Measurements from ENCODE around the gene PLA2G1B.

PLA2G1B gene

DNA sequence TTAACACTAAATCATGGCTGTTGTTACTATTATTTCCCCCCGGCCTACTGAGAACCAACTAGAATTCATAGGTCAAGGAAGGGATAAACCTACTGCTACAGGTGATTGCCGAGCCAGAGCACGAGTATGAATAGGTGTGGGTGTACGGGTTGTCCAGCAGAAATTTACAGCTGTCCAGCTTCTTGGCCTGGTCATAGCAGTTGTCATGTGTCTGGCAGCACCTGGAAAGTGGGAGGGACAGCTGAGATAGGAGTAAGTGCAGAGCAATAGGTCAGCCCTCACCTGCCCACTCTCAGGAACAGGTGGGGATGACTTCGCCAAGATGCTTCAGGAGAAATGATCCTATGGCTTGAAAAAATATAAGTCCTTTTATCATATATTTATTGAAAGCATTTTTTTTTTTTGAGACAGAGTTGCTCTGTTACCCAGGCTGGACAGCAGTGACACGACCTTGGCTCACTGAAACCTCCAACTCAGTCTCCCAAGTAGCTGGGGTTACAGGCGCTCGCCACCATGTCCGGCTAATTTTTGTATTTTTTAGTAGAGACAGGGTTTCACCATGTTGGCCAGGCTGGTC, 2.6 kb downstream of the PLA2G1B start:
- DNase-seq (ENCODE audit: low spot score) = no peak

DNA sequence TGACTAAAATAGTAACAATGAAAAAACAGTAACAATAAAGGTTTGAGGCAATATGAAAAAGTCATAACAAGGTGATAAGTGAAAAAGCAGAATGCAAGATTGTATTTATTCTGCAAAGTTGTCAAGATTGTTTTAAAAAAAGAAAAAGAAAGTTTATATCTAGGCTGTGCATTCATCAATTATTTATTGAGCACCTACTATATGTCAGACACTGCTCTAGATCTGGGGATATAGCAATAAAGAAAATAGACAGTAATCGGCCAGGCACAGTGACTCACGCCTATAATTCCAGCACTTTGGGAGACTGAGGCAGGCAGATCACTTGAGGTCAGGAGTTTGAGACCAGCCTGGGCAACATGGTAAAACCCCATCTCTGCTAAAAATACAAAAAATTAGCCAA, 3.8 kb downstream of the PLA2G1B start:
- no peak for DNase-seq (ENCODE audit: low spot score)

DNA sequence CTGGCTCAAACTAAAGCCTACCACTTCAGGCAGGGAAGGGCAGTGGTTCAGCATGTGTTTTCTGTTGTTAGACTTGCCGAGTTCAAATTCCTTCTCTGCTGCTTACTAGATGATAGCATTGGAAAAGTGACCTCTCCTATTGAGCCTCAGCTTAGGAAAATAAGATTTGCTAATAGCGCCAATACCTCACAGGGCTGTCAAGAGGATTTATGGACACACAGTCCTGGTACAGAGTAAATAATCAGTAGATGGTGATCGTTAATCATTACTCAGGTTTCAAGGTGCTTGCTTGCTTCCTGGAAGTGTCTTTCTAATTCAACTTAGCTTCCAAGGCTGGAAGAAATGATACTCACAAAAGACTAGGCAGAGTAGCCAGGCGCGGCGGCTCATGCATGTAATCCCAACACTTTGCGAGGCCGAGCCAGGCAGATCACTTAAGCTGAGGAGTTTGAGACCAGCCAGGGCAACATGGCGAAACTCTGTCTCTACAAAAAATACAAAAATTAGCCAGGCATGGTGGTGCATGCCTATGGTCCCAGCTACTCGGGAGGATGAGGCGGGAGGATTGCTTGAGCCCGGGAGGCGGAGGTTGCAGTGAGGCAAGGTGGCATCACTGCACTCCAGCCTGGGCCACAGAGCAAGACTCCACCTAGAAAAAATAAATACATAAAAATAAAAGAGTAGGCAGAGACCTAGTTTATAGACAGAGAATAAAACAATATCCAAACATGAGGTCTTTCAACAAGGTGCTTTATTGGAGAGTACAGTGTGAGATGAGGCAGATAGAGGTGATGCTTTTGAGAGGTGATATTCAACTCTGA, 6.0 kb downstream of the PLA2G1B start:
- DNase-seq (ENCODE audit: low spot score) = peak; percentile 37

DNA sequence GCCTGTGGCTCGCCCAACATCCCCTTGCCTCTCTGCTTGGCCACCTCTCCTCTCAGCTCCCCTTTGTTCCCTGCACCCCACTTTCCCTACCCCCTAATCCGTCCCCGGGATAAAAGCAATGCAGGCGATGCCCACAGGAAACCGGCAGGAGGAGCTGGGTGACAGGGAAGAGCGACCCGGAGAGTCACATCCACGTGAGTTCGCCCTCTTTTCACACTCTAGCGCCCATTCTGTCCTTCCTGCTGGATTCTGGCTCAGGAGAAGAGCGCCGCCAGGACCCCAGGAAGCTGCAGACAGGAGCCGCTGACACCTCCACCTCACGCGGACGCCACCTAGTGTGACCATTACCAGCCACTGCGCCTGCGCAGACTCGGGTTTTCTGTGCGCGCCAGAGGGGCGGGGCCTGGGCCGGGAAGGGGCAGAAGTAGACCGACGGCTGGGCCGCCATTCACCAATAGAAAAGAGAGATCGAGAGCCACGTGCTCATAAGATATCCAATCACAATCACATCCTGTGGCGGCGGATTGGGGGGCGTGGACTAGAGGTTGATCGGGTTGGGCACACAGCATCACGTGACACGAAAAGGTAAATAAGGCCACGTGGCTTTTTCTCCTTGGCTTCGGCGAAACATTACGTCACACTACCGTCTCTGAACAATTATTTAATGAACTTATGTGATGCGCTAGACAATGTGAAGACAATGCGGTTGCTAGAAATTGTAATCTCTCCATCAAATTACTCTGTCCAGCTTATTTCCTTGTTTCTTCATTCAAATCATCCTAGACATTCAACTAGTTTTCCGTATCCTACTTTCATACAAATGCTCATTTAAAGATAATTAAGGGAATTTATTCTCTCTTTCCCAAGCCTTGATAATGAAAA, 10.1 kb downstream of the PLA2G1B start:
- DNase-seq (ENCODE audit: low spot score) = peak; percentile 100

DNA sequence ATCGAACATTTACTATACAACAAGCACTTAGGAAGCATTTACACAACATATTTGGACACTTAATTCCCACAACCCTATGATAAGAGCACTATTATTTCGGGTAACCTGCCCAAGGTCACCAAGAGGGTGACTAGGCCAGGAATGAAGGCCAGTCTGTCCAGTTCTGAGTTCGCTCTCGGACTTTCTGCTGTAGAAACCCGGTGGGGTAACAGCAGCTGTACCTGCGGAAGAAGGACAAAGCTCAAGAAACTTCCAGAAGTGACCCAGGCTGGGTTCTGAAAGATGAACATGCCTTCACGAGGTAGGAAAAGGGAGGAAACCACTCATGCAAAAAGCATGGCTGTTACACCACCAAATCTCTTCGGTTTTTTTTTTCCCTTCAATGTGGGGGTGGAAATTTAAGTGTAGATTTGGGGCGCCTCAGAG, 10.8 kb downstream of the PLA2G1B start:
- peak; percentile 23 for DNase-seq (ENCODE audit: low spot score)

DNA sequence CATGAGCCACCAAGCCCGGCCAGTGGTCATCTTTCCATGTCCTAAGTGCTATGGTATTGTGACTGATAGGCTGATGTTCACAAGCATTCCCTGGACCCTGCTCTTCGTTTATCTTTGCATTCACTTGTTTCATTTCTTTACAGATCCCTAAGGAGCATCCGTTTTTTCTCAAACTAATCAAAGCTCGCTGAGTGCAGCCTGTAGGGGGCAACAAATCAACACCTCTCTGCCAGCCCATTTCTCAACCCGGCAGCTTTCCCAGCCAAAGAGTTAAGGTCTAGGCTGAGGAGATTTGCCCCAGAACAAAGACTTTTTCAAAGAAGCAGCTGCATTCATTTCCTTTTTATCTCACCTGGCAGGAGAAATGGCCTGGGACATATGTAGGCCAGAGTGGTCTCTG, 13.4 kb downstream of the PLA2G1B start:
- no peak for DNase-seq (ENCODE audit: low spot score)

DNA sequence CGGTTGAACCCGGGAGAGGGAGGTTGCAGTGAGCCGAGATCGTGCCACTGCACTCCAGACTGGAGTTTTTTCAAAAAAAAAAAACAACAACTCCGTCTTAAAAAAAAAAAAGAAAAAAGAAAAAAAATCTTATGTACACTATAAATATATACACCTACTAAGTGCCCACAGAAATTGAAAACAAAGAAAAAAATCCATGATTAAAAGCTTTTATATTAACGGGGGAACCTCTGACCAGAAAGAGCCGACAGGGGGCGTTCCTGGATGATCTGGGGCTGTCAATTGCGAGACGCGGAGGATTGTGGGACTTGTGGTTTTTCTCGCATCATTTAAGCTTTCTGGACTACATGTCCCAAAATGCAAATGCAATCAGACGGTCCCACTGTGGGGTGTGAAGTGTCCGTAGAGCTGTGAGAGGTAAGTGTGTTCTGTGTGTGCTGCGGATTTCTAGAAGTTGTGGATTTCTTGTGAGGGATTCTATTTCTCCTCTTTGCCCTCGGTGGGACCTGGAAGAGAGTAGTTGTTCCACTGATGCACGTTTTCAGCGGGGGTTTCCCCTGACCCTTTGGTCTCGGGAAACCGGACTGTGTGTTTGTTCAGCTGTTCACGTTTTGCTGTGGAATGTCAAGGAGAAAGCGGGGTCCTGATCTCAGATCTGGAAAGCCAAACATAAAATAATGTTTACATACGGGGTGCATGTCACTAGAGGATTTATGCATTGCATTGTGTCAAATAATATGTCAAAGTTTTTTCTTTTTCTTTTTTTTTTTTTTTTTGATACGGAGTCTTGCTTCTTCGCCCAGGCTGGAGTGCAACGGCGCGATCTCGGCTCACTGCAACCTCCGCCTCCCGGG, 25.4 kb downstream of the PLA2G1B start, which contains the start of gene SIRT4:
TSS of gene SIRT4 (plus strand) at position 360 of the 854 bp plus-strand sequence. CDS start 1,241 bp downstream, outside the sequence.
- DNase-seq (ENCODE audit: low spot score) = peak; percentile 97

DNA sequence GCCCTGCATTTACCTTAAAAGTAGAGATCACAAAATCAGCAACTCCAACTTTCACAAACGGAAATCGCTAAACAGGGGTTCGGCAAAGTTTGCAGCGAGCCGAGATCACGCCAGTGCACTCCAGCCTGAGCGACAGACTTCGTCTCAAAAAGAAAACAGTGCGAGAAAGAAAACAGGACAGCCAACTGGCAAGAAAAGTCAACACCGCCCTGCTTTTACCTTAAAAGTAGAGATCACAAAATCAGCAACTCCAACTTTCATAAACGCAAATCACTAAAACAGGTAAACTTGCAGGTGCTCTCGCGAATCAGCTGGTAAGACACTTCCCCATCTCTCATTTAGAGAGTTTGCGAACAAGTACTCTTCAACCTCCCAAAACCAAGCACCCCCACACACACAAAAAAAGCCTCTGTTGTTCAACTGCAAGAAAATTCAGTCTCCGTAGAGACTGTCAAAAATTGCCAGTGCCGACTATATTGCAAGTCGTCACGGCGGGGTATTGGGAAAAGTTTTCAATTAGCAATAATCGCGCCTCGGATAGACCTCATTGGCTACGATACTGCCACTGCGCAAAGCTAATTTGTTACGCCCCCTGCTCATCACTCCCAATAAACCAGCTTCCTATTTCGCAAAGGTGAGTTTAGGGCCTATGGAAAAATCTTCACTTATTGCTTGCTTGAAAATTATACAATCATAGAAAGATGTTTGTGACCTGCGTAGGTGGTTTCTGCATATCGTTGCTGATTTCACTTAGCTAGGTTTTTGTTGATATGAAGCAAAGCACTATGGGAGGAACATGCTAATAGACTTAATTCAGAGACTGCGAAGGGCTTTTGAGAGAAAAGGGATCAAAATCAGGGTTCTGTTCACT, 34.7 kb downstream of the PLA2G1B start, which contains the start of gene RNU4-1:
TSS of gene RNU4-1 (minus strand) at position 577 of the 871 bp plus-strand sequence.
- DNase-seq (ENCODE audit: low spot score) = peak; percentile 91

DNA sequence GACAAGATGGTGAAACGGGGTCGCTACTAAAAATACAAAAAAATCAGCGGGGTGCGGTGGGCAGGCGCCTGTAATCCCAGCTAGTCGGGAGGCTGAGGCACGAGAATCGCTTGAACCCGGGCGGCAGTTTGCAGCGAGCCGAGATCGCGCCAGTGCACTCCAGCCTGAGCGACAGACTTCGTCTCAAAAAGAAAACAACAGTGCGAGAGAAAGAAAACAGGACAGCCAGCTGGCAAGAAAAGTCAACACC, 35.2 kb downstream of the PLA2G1B start:
- DNase-seq (ENCODE audit: low spot score) = no peak

DNA sequence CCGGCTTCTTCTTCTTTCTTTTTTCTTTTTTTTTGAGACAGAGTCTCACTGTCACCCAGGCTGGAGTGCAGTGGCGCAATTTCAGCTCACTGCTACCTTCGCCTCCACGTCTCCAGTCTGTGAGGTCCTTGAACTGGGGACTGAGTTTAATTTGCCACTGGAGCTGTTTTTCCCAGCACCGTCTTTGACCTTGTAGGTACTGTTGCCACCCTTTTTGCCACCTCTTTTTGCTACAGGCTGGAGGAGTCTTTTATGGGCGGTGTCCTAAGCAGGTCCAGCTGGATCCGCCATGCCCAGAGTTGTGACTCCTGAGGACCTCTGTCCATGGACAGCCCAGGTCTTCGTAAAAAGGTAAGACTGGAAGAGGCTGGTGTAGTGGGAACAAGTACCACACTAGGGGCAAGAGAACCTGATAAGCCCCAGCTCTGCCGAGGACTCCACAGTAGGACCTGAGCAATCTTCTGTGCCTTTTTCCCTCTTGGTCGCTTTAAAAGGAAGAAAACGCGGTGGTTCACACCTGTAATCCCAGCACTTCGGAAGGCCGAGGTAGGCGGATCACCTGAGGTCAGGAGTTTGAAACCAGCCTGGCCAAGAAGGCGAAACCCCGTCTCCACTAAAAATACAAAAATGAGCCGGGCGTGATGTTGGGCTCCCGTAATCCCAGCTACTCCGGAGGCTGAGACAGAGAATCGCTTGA, 36.8 kb downstream of the PLA2G1B start:
- peak; percentile 41 for DNase-seq (ENCODE audit: low spot score)

DNA sequence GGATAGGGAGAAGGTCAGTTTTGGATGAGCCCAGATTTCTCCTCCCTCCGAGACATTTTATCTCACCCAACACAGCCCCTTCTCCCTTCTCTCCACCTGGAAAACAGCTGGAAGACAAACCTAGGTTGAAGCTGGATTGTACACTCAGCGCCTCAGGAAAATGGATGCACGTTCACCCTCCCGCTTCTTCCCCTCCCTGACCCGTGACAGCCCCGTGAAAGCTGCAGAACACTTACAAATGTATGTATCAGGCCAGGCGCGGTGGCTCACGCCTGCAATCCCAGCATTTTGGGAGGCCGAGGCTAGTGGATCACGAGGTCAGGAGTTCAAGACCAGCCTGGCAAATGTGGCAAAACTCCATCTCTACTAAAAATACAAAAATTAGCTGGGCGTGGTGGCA, 40.1 kb downstream of the PLA2G1B start:
- DNase-seq (ENCODE audit: low spot score) = no peak

DNA sequence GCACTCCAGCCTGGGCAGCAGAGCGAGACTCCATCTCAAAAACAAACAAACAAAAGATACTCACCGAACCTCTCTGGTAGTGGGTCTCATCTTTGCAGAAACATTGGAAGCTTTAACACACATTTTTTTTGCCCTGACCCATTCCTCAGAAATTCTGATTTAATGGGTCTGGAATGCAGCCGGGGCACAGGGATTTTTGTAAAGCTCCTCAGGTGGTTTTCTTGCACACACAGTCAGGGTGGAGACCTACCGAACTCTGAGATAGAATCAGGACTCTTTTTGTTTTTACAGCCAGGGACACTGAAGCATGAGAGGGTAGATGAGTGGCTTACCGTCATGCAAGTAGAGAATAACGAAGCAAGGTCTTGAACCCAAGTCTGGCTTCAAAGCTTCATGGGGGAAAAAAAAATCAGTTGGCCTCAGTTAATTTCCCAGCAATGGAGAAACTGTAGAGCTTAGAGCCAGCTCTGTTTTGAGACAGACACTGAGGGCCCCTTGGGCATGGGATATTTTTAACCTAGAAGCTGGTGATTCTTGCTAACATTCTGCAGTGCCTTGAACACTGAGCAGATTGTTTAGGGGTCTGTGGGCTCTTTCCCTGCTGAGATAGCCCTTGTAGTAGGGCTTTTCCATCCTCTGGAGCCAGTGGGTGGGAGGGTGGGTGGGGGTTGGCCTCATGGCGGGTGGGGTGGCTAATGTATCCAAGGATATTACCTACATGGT, 40.6 kb downstream of the PLA2G1B start:
- DNase-seq (ENCODE audit: low spot score) = no peak

DNA sequence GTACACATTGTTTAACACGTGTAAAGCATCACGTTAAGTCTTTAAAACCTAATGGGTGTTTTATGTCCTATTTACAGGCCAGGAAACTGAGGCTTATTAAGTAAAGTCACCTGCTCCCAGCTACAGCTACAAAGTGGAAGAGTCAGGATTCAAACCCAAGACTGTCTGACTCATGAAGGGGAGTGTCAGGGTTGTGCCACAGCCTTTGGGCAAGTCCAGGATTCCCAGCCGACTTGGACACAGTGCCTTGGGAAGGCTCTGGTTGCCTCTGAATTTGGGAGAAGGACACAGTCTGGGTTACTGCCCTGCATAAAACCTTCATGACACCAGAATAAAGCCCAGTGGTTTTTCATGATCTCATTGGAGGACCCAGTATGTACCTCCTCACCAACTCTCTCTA, 43.2 kb downstream of the PLA2G1B start:
- DNase-seq (ENCODE audit: low spot score) = no peak

DNA sequence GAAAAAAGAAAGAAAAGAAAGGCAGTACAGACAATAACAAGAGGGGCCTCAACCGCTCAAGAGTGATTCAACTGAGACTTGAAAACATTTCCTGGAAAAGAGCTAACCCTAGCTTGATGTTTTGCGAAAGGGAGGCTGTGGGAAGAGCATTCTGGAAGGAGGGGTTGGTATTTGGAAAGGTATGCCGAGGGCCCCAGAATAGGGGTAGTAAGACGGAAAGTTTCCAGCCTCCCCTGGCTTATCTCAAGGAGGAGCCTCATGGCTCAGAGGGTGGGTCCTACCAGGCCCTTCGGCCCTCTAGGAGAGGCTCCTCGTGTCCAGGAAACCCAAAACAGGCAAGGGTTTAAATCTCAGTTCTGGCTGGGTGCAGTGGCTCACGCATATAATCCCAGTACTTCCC, 44.3 kb downstream of the PLA2G1B start:
- DNase-seq (ENCODE audit: low spot score) = no peak

DNA sequence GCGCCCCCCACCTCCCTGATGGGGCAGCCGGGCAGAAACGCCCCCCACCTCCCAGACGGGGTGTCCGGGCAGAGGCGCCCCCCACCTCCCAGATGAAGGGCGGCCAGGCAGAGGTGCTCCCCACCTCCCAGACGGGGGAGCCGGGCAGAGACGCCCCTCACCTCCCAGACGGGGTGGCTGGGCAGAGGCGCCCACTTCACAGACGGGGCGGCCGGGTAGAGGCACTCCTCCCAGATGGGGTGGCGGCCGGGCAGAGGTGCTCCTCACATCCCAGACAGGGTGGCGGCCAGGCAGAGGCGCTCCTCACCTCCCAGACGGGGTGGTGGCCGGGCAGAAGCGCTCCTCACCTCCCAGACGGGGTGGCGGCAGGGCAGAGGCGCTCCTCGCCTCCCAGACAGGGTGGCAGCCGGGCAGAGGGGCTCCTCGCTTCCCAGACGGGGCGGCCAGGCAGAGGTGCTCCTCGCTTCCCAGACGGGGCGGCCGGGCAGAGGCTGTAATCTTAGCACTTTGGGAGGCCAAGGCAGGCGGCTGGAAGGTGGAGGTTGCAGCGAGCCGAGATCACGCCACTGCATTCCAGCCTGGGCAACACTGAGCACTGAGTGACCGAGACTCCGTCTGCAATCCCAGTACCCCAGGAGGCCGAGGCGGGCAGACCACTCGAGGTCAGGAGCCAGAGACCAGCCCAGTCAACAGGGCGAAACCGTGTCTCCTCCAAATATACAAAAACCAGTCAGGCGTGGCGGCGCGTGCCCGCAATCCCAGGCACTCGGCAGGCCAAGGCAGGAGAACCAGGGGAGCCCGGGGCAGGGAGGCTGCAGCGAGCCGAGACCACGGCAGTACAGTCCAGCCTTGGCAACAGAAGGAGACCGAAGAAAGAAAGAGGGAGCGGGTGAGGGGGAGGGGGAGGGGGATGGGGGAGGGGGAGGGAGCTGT, 49.2 kb downstream of the PLA2G1B start:
- no peak for DNase-seq (ENCODE audit: low spot score)

DNA sequence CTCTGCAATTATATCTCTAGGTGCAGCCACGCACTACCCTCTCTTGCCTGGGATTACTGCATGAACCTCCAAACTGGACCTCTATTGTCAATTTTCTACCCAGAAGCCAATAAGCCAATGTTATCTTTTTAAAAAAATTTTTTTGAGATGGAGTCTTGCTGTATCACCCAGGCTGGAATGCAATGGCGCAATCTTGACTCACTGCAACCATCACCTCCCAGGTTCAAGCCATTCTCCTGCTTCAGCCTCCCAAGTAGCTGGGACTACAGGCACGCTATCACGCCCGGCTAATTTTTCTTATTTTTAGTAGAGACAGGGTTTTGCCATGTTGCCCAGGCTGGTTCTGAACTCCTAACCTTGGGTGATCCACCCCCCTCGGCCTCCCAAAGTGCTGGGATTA, 50.8 kb downstream of the PLA2G1B start:
- no peak for DNase-seq (ENCODE audit: low spot score)
